Neural cell (in vitro differentiated cells): Measurements from ENCODE around the gene ITIH4.

Experiments
- EZH2 ChIP-seq: fragments of 200-600, 300-800 bp; shearing (Covaris generic), sonication (generic); IDR thresholded peaks from 2 replicates; pipeline ENCODE4 v1.6.1; 2014; ENCODE audit warnings: antibody characterized with exemption, low read length, borderline replicate concordance, mild to moderate bottlenecking; ENCODE audit not compliant: insufficient read depth, poor library complexity, severe bottlenecking
- MXI1 ChIP-seq: fragments of 450-650 bp; conservative IDR thresholded peaks from 2 replicates; pipeline ENCODE4 v1.6.1; 2014; ENCODE audit warnings: antibody characterized with exemption, mild to moderate bottlenecking; ENCODE audit not compliant: poor library complexity, severe bottlenecking
- POLR2AphosphoS5 ChIP-seq: IDR thresholded peaks from 2 replicates; pipeline ENCODE4 v1.6.1; 2012
- RAD21 ChIP-seq: fragments of 450-650 bp; conservative IDR thresholded peaks from 2 replicates; pipeline ENCODE4 v1.6.1; 2014; ENCODE audit warnings: antibody characterized with exemption, mild to moderate bottlenecking, moderate library complexity
- SMC3 ChIP-seq: fragments of 450-650 bp; conservative IDR thresholded peaks from 2 replicates; pipeline ENCODE4 v1.6.1; 2014; ENCODE audit warnings: antibody characterized with exemption, mild to moderate bottlenecking, moderate library complexity; ENCODE audit not compliant: poor library complexity
- TAF1 ChIP-seq: IDR thresholded peaks from 2 replicates; pipeline ENCODE4 v1.6.1; 2012; ENCODE audit warnings: low read depth
- TF ChIP-seq, protein P1 (sequence below): fragments of 450-650 bp; IDR thresholded peaks from 2 replicates; pipeline ENCODE4 v1.5.1; 2014; ENCODE audit warnings: antibody characterized with exemption, mild to moderate bottlenecking, moderate library complexity; ENCODE audit not compliant: poor library complexity, severe bottlenecking
- TF ChIP-seq, protein P2 (sequence below): IDR thresholded peaks from 2 replicates; pipeline ENCODE4 v1.6.1; 2012; ENCODE audit warnings: borderline replicate concordance

DNA sequence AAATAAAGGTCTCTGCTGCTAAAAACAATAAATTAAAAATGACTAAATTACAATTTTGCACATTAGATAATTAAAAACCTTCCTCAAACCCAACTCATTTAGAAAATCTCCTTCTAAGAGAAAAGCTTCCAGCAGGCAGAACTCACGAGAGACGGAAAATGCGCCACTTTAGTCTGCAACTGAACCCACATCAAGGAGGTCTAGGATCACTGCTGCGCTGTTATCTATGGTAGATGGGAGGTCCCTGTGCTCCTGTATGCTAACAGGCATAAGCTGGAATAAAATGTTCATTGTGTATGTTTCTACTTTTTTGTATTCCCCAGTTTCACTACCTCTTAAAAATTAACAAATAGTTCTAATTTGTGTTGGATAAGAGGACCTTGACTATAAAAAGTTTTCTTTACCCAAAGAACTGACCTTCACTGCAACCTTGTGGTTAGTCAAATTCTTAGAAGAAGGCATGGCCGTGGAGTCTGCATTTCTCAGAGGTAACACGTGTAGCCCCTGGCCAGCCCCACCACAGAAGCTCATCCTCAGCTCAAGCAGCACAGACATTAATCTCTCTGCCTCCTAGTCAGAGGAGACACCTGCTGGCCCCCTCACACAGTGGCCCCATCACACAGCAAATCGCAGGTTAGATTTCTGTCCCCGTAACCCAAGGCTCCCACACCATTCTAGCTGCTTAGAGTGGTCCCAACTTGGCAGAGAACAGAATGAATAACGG, 44.6 kb upstream of the ITIH4 start:
- TF ChIP-seq, protein P1, sequence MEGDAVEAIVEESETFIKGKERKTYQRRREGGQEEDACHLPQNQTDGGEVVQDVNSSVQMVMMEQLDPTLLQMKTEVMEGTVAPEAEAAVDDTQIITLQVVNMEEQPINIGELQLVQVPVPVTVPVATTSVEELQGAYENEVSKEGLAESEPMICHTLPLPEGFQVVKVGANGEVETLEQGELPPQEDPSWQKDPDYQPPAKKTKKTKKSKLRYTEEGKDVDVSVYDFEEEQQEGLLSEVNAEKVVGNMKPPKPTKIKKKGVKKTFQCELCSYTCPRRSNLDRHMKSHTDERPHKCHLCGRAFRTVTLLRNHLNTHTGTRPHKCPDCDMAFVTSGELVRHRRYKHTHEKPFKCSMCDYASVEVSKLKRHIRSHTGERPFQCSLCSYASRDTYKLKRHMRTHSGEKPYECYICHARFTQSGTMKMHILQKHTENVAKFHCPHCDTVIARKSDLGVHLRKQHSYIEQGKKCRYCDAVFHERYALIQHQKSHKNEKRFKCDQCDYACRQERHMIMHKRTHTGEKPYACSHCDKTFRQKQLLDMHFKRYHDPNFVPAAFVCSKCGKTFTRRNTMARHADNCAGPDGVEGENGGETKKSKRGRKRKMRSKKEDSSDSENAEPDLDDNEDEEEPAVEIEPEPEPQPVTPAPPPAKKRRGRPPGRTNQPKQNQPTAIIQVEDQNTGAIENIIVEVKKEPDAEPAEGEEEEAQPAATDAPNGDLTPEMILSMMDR: no peak
- TF ChIP-seq RAD21 (no peak), MXI1 (no peak), POLR2AphosphoS5 (no peak), EZH2 (no peak), SMC3 (no peak), TAF1 (no peak)
- TF ChIP-seq, protein P2, sequence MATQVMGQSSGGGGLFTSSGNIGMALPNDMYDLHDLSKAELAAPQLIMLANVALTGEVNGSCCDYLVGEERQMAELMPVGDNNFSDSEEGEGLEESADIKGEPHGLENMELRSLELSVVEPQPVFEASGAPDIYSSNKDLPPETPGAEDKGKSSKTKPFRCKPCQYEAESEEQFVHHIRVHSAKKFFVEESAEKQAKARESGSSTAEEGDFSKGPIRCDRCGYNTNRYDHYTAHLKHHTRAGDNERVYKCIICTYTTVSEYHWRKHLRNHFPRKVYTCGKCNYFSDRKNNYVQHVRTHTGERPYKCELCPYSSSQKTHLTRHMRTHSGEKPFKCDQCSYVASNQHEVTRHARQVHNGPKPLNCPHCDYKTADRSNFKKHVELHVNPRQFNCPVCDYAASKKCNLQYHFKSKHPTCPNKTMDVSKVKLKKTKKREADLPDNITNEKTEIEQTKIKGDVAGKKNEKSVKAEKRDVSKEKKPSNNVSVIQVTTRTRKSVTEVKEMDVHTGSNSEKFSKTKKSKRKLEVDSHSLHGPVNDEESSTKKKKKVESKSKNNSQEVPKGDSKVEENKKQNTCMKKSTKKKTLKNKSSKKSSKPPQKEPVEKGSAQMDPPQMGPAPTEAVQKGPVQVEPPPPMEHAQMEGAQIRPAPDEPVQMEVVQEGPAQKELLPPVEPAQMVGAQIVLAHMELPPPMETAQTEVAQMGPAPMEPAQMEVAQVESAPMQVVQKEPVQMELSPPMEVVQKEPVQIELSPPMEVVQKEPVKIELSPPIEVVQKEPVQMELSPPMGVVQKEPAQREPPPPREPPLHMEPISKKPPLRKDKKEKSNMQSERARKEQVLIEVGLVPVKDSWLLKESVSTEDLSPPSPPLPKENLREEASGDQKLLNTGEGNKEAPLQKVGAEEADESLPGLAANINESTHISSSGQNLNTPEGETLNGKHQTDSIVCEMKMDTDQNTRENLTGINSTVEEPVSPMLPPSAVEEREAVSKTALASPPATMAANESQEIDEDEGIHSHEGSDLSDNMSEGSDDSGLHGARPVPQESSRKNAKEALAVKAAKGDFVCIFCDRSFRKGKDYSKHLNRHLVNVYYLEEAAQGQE: no peak
